ENCODE measurements around the gene RHOD. TPM values are rescaled to one million over a fixed set of nuclear protein-coding genes. Genes with fewer than 3 reads are reported as not detected.
A peak's percentile ranks its signal among the peaks of the same experiment; 100 is the strongest.

The RHOD gene
- total RNA-seq, 1 donor from 2014 or later = 29.8 TPM

- H3K4me3 Mint-ChIP-seq (ENCODE audit: unreplicated experiment) = peak overlapping the region; percentile 85
- H3K9ac ChIP-seq (ENCODE audit: low read length) = peak overlapping the region; percentile 20
- peak overlapping the region; percentile 43 for H2AFZ ChIP-seq (ENCODE audit: low read depth, low read length)
- no peaks in the 10 kb centered on the region for H3K79me2 ChIP-seq (ENCODE audit: insufficient read depth, low read length)
- H3K27ac Mint-ChIP-seq (ENCODE audit: unreplicated experiment) = no peak overlapping the region
- peak overlapping the region; percentile 42 for H3K4me3 ChIP-seq (ENCODE audit: insufficient read depth, low read depth, low read length)
- H3K4me1 ChIP-seq (ENCODE audit: insufficient read depth, low read length) = peaks cover 33% of the 10 kb centered on the region
- no peaks in the 10 kb centered on the region for H3K36me3 ChIP-seq (ENCODE audit: insufficient read depth, low read length)
- no peaks in the 10 kb centered on the region for H3K9me3 Mint-ChIP-seq (ENCODE audit: unreplicated experiment)
- TF ChIP-seq CTCF (IDR thresholded peaks at IDR 0.05; ENCODE audit: insufficient read depth, low read depth, low read length) = no peak
- TF ChIP-seq EZH2 (IDR thresholded peaks at IDR 0.05; ENCODE audit: insufficient read depth, low read length) = no peak
- FAIRE-seq = no peak
- H3K36me3 Mint-ChIP-seq (ENCODE audit: low read depth, unreplicated experiment) = no peaks in the 10 kb centered on the region
- no peaks in the 10 kb centered on the region for H4K20me1 ChIP-seq (ENCODE audit: insufficient read depth, low read length)
- peaks cover 11% of the 10 kb centered on the region for H3K4me1 Mint-ChIP-seq (ENCODE audit: low read depth, unreplicated experiment)
- peak overlapping the region; percentile 81 for H3K4me2 ChIP-seq (ENCODE audit: low read length)
- H3K9me3 ChIP-seq (ENCODE audit: insufficient read depth, low read depth, low read length) = no peaks in the 10 kb centered on the region
- H3K27ac ChIP-seq (ENCODE audit: low read depth, low read length) = no peak overlapping the region
- no peaks in the 10 kb centered on the region for H3K27me3 ChIP-seq (ENCODE audit: insufficient read depth, low read length)
- no peak for DNase-seq (ENCODE audit: low read depth)
- peaks cover 38% of the 10 kb centered on the region for H3K27me3 Mint-ChIP-seq (ENCODE audit: low read depth, unreplicated experiment)
These were observed 32.7 kb upstream of the RHOD start for GRCh38 chr11:67023957-67024353.

GRCh38 chr11:67024410-67024809 is 32.2 kb upstream of the RHOD start:
- TF ChIP-seq EZH2 (IDR thresholded peaks at IDR 0.05; ENCODE audit: insufficient read depth, low read length) (no peak), CTCF (IDR thresholded peaks at IDR 0.05; ENCODE audit: insufficient read depth, low read depth, low read length) (no peak)
- H3K9ac ChIP-seq (ENCODE audit: low read length) = no peak overlapping the region
- no peak overlapping the region for H3K27ac ChIP-seq (ENCODE audit: low read depth, low read length)
- H3K9me3 Mint-ChIP-seq (ENCODE audit: unreplicated experiment) = no peaks in the 10 kb centered on the region
- FAIRE-seq (no peak), DNase-seq (ENCODE audit: low read depth) (no peak)
- H3K4me1 Mint-ChIP-seq (ENCODE audit: low read depth, unreplicated experiment) = peaks cover 15% of the 10 kb centered on the region
- no peaks in the 10 kb centered on the region for H3K27me3 ChIP-seq (ENCODE audit: insufficient read depth, low read length)
- H3K4me3 ChIP-seq (ENCODE audit: insufficient read depth, low read depth, low read length) = no peak overlapping the region
- H3K9me3 ChIP-seq (ENCODE audit: insufficient read depth, low read depth, low read length) = no peaks in the 10 kb centered on the region
- peaks cover 37% of the 10 kb centered on the region for H3K27me3 Mint-ChIP-seq (ENCODE audit: low read depth, unreplicated experiment)
- peaks cover 37% of the 10 kb centered on the region for H3K4me1 ChIP-seq (ENCODE audit: insufficient read depth, low read length)
- peak overlapping the region; percentile 81 for H3K4me2 ChIP-seq (ENCODE audit: low read length)
- H3K4me3 Mint-ChIP-seq (ENCODE audit: unreplicated experiment) = peak overlapping the region; percentile 50
- no peaks in the 10 kb centered on the region for H4K20me1 ChIP-seq (ENCODE audit: insufficient read depth, low read length)
- H3K79me2 ChIP-seq (ENCODE audit: insufficient read depth, low read length) = no peaks in the 10 kb centered on the region
- H3K36me3 ChIP-seq (ENCODE audit: insufficient read depth, low read length) = no peaks in the 10 kb centered on the region
- H2AFZ ChIP-seq (ENCODE audit: low read depth, low read length) = no peak overlapping the region
- H3K36me3 Mint-ChIP-seq (ENCODE audit: low read depth, unreplicated experiment) = no peaks in the 10 kb centered on the region
- H3K27ac Mint-ChIP-seq (ENCODE audit: unreplicated experiment) = no peak overlapping the region

GRCh38 chr11:67024966-67025365 is 31.7 kb upstream of the RHOD start:
- H3K27ac Mint-ChIP-seq (ENCODE audit: unreplicated experiment) = no peak overlapping the region
- Histone ChIP-seq H3K27ac (ENCODE audit: low read depth, low read length) (no peak overlapping the region), H3K4me1 (ENCODE audit: insufficient read depth, low read length) (peaks cover 38% of the 10 kb centered on the region), H3K9me3 (ENCODE audit: insufficient read depth, low read depth, low read length) (no peaks in the 10 kb centered on the region), H3K4me3 (ENCODE audit: insufficient read depth, low read depth, low read length) (no peak overlapping the region), H3K27me3 (ENCODE audit: insufficient read depth, low read length) (no peaks in the 10 kb centered on the region), H2AFZ (ENCODE audit: low read depth, low read length) (no peak overlapping the region), H3K36me3 (ENCODE audit: insufficient read depth, low read length) (no peaks in the 10 kb centered on the region), H4K20me1 (ENCODE audit: insufficient read depth, low read length) (no peaks in the 10 kb centered on the region), H3K9ac (ENCODE audit: low read length) (no peak overlapping the region), H3K4me2 (ENCODE audit: low read length) (peak overlapping the region; percentile 81), H3K79me2 (ENCODE audit: insufficient read depth, low read length) (no peaks in the 10 kb centered on the region)
- FAIRE-seq (no peak), DNase-seq (ENCODE audit: low read depth) (no peak)
- H3K27me3 Mint-ChIP-seq (ENCODE audit: low read depth, unreplicated experiment) = peaks cover 37% of the 10 kb centered on the region
- no peaks in the 10 kb centered on the region for H3K9me3 Mint-ChIP-seq (ENCODE audit: unreplicated experiment)
- peaks cover 15% of the 10 kb centered on the region for H3K4me1 Mint-ChIP-seq (ENCODE audit: low read depth, unreplicated experiment)
- TF ChIP-seq EZH2 (IDR thresholded peaks at IDR 0.05; ENCODE audit: insufficient read depth, low read length) (no peak), CTCF (IDR thresholded peaks at IDR 0.05; ENCODE audit: insufficient read depth, low read depth, low read length) (no peak)
- H3K4me3 Mint-ChIP-seq (ENCODE audit: unreplicated experiment) = peak overlapping the region; percentile 7
- H3K36me3 Mint-ChIP-seq (ENCODE audit: low read depth, unreplicated experiment) = no peaks in the 10 kb centered on the region

Measured in astrocyte (in vitro differentiated cells and primary cell).